ENCODE results near the gene ADGRG6. TPM values are rescaled to one million over a fixed set of nuclear protein-coding genes. Genes with fewer than 3 reads are reported as not detected.

ADGRG6 gene
- total RNA-seq, 1 donor from 2014 or later: 0.39 TPM

DNA sequence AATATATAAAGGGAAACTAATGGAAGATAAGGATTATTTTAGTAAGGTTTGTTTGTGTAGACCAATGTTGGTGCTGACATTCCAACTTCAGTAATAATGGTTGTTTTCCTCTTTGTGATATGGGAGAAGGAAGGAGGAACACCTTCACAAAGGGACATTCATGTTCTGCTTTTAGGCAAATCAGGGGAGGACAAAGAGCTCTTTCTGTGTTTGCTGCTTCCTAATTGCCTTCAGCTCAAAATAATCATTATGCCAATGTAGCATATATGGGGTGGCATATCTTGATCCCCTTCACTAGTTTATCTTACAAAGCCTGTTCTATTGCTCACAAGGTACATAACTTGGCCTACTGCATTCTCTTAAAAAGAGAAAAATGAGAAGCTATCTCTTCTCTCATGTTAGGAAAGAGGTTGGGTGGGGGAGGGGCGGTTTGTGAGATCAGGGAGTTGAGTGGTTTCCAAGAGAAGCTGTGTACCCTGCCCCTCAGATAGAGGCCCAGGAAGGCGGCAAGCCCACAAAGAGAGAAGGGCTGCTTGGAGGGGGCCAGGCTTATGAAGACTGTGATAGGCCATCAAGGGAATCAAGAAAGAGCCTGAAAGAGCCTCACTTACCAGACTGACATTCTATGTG is 4.7 kb upstream of the ADGRG6 start:
- peaks cover 7% of the 10 kb centered on the region for H3K4me1 Mint-ChIP-seq
- H3K4me3 Mint-ChIP-seq: no peak overlapping the region
- no peak overlapping the region for H3K27ac Mint-ChIP-seq
- Histone ChIP-seq H3K27me3 (peaks cover 24% of the 10 kb centered on the region), H3K27ac (no peak overlapping the region), H2AFZ (replicated peaks) (peak overlapping the region; percentile 26), H3K36me3 (no peaks in the 10 kb centered on the region), H4K20me1 (ENCODE audit: low read depth) (no peaks in the 10 kb centered on the region), H3F3A (ENCODE audit: low read depth) (no peaks in the 10 kb centered on the region), H3K4me3 (no peak overlapping the region), H3K4me1 (no peaks in the 10 kb centered on the region), H3K4me2 (no peak overlapping the region), H3K79me2 (ENCODE audit: low read depth) (no peaks in the 10 kb centered on the region), H3K9me3 (ENCODE audit: low read depth) (no peaks in the 10 kb centered on the region), H3K9ac (no peak overlapping the region)
- H3K36me3 Mint-ChIP-seq: no peaks in the 10 kb centered on the region
- TF ChIP-seq EZH2 (IDR thresholded peaks at IDR 0.05) (no peak), EZH2phosphoT487 (IDR thresholded peaks at IDR 0.05) (no peak)
- TF ChIP-seq, protein P1, sequence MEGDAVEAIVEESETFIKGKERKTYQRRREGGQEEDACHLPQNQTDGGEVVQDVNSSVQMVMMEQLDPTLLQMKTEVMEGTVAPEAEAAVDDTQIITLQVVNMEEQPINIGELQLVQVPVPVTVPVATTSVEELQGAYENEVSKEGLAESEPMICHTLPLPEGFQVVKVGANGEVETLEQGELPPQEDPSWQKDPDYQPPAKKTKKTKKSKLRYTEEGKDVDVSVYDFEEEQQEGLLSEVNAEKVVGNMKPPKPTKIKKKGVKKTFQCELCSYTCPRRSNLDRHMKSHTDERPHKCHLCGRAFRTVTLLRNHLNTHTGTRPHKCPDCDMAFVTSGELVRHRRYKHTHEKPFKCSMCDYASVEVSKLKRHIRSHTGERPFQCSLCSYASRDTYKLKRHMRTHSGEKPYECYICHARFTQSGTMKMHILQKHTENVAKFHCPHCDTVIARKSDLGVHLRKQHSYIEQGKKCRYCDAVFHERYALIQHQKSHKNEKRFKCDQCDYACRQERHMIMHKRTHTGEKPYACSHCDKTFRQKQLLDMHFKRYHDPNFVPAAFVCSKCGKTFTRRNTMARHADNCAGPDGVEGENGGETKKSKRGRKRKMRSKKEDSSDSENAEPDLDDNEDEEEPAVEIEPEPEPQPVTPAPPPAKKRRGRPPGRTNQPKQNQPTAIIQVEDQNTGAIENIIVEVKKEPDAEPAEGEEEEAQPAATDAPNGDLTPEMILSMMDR (IDR thresholded peaks at IDR 0.05): no peak
- H3K9me3 Mint-ChIP-seq: no peaks in the 10 kb centered on the region
- DNase-seq (ENCODE audit: low spot score): no peak
- peaks cover 4% of the 10 kb centered on the region for H3K27me3 Mint-ChIP-seq (ENCODE audit: insufficient read depth, low read depth)

DNA sequence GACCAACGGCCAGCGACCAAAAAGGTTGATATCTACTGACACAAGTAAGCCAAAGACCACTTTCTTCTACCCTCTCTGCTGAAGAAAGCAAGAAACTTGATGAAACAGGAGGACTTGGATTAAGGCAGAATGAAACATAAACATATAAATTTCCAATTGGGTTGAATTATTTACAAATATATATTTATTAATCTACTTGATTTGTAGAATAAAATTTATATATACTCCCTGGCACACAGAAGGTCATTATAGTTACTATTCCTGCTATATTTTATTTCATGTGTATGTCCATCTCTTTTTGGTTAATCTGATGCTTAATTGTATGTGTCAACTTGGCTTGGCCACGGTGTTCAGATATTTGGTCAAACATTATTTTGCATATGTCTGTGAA is 4.2 kb upstream of the ADGRG6 start:
- H2AFZ ChIP-seq (replicated peaks): no peak overlapping the region
- no peak for DNase-seq (ENCODE audit: low spot score)
- no peak overlapping the region for H3K4me2 ChIP-seq
- TF ChIP-seq, protein P1 (IDR thresholded peaks at IDR 0.05): no peak
- TF ChIP-seq EZH2 (IDR thresholded peaks at IDR 0.05) (no peak), EZH2phosphoT487 (IDR thresholded peaks at IDR 0.05) (no peak)
- no peaks in the 10 kb centered on the region for H3F3A ChIP-seq (ENCODE audit: low read depth)
- no peak overlapping the region for H3K27ac ChIP-seq
- no peak overlapping the region for H3K4me3 Mint-ChIP-seq
- H4K20me1 ChIP-seq (ENCODE audit: low read depth): no peaks in the 10 kb centered on the region
- no peaks in the 10 kb centered on the region for H3K79me2 ChIP-seq (ENCODE audit: low read depth)
- H3K27me3 ChIP-seq: peaks cover 29% of the 10 kb centered on the region
- H3K27me3 Mint-ChIP-seq (ENCODE audit: insufficient read depth, low read depth): peaks cover 7% of the 10 kb centered on the region
- no peaks in the 10 kb centered on the region for H3K4me1 ChIP-seq
- H3K9ac ChIP-seq: no peak overlapping the region
- H3K27ac Mint-ChIP-seq: no peak overlapping the region
- H3K9me3 Mint-ChIP-seq: no peaks in the 10 kb centered on the region
- H3K9me3 ChIP-seq (ENCODE audit: low read depth): no peaks in the 10 kb centered on the region
- H3K36me3 ChIP-seq: no peaks in the 10 kb centered on the region
- no peaks in the 10 kb centered on the region for H3K36me3 Mint-ChIP-seq
- H3K4me1 Mint-ChIP-seq: peaks cover 8% of the 10 kb centered on the region
- H3K4me3 ChIP-seq: no peak overlapping the region

DNA sequence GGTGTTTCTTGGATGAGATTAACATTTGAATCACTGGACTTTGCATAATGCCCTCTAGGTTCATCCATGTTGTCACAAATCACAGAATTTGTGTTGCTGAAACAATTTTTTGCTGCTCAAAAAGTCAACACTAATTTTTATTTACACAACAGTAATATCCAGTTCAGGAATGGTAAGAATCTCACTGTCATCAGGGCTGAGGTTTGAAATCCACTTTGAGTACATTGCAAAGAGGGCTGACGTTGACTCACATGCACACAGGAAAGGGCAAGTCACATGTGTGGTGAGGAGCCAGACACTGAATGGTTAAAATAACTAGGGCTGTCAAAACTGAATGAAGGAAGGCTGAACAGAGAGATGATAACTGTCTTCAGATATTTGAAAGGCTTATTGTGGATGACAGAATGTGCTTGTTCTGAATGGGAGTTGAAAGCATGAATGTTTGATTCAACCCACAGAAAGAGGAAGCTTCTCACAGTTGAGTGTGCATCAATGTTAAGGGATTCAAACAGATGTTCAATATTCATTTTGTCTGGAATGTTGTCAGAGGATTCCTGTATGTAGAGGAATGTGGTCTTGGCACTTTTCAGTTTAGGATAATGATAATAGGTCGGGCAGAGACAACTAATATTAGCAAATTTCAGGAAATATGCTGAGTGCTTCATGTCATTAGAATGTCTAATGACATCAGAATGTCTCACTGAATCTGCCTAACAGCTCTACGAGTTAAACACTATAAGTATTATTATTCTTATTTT is 3.6 kb upstream of the ADGRG6 start:
- no peak overlapping the region for H3K9ac ChIP-seq
- H3K27me3 Mint-ChIP-seq (ENCODE audit: insufficient read depth, low read depth): peaks cover 7% of the 10 kb centered on the region

More for the DNA sequence above, 3.6 kb upstream of the ADGRG6 start:
- Histone ChIP-seq H4K20me1 (ENCODE audit: low read depth) (no peaks in the 10 kb centered on the region), H3K36me3 (no peaks in the 10 kb centered on the region), H3K79me2 (ENCODE audit: low read depth) (no peaks in the 10 kb centered on the region), H3K4me3 (no peak overlapping the region), H2AFZ (replicated peaks) (no peak overlapping the region), H3F3A (ENCODE audit: low read depth) (no peaks in the 10 kb centered on the region), H3K27ac (no peak overlapping the region), H3K4me2 (no peak overlapping the region), H3K4me1 (no peaks in the 10 kb centered on the region), H3K9me3 (ENCODE audit: low read depth) (no peaks in the 10 kb centered on the region), H3K27me3 (peaks cover 35% of the 10 kb centered on the region)
- no peak for DNase-seq (ENCODE audit: low spot score)
- no peaks in the 10 kb centered on the region for H3K36me3 Mint-ChIP-seq
- H3K9me3 Mint-ChIP-seq: no peaks in the 10 kb centered on the region
- H3K27ac Mint-ChIP-seq: no peak overlapping the region
- peaks cover 11% of the 10 kb centered on the region for H3K4me1 Mint-ChIP-seq
- no peak for TF ChIP-seq EZH2 (IDR thresholded peaks at IDR 0.05)
- TF ChIP-seq, protein P1 (IDR thresholded peaks at IDR 0.05): no peak
- no peak for TF ChIP-seq EZH2phosphoT487 (IDR thresholded peaks at IDR 0.05)
- no peak overlapping the region for H3K4me3 Mint-ChIP-seq
